HepG2 (cell line): Measurements from ENCODE around the gene FNDC3B. TPM values are rescaled to one million over a fixed set of nuclear protein-coding genes. Genes with fewer than 3 reads are reported as not detected.

Experiments
- ATAC-seq: fragments of 200-7000 bp; cut with Tn5 transposase; 3 replicates; pipeline ENCODE4 v1.9.1; 2020; ENCODE audit warnings: mild to moderate bottlenecking, moderate library complexity
- BruUV-seq: library from RNA; stranded (reverse); fragments of 400-500 nt; replicated peaks from 2 replicates; lab custom pipeline; 2021; lab: Mats Ljungman, UMichigan
- CTCF ChIA-PET: fragments of 300-600 bp; formaldehyde crosslinking; extraction: SDS; loops from one replicate; lab custom pipeline; 2021; ENCODE audit warnings: low total read pairs, inconsistent platforms, low intra/inter-chr PET ratio; lab: Yijun Ruan, JAX
- POLR2A ChIA-PET: fragments of 350-600 bp; sonication (Branson Sonifier 250); formaldehyde crosslinking; loops from one replicate; lab custom pipeline; 2020; ENCODE audit warnings: antibody characterized with exemption, inconsistent platforms; lab: Yijun Ruan, JAX
- DNase-seq: peaks from one replicate; pipeline ENCODE4 v3.0.0-alpha.2; 2015; ENCODE audit warnings: low spot score
- FAIRE-seq: peaks from 3 replicates; lab custom pipeline; 2011; peaks lifted over from hg19 to GRCh38; lab: Jason Lieb, UNC
- H2AFZ ChIP-seq: one replicate; pipeline ENCODE4 v1.6.1; 2011; ENCODE audit warnings: low read length, inconsistent platforms
- H3K27ac ChIP-seq: fragments of 300-600 bp; 3 replicates; pipeline ENCODE4 v1.8.0; 2011; ENCODE audit warnings: mixed run types, mild to moderate bottlenecking, mixed read lengths, low read length, inconsistent platforms; ENCODE audit not compliant: insufficient read depth; ENCODE audit errors: extremely low read length
- H3K27me3 ChIP-seq, 2 experiments: fragments of 200-600 bp in 1 of 2; 2 replicates in 1 of 2; 3 replicates in 1 of 2; pipeline versions ENCODE4 v1.6.0 to v1.8.0; 2011; ENCODE audit warnings: low read length in 2 of 2, mild to moderate bottlenecking in 2 of 2, moderate library complexity in 2 of 2, inconsistent platforms in 1 of 2; ENCODE audit not compliant: insufficient read depth in 2 of 2, control insufficient read depth in 1 of 2
- H3K36me3 ChIP-seq, 2 experiments: fragments of 200-600 bp in 1 of 2; replicated peaks in 1 of 2; 2 replicates in 1 of 2; 3 replicates in 1 of 2; pipeline versions ENCODE4 v1.5.1 to v1.8.0; 2011; ENCODE audit warnings: low read length in 2 of 2, inconsistent platforms in 1 of 2; ENCODE audit not compliant: insufficient read depth in 2 of 2, control insufficient read depth in 1 of 2
- H3K4me1 ChIP-seq: 2 replicates; pipeline ENCODE4 v1.5.1; 2012; ENCODE audit warnings: low read length, inconsistent platforms; ENCODE audit not compliant: insufficient read depth
- H3K4me2 ChIP-seq: 2 replicates; pipeline ENCODE4 v1.6.0; 2011; ENCODE audit warnings: low read depth, low read length, inconsistent platforms
- H3K4me3 ChIP-seq, 3 experiments: fragments of 200-600 bp in 1 of 3; sonication (generic), shearing (Covaris generic) in 1 of 3; replicated peaks in 1 of 3; 2 replicates each; pipeline ENCODE4 v1.5.1; 2011 to 2016; ENCODE audit warnings: low read length in 3 of 3, inconsistent platforms in 2 of 3, low read depth in 2 of 3, mild to moderate bottlenecking in 2 of 3, control low read depth in 1 of 3, mixed read lengths in 1 of 3; ENCODE audit not compliant: insufficient read depth in 1 of 3
- H3K79me2 ChIP-seq: one replicate; pipeline ENCODE4 v1.6.1; 2011; ENCODE audit warnings: low read length, inconsistent platforms; ENCODE audit not compliant: insufficient read depth
- H3K9ac ChIP-seq: 2 replicates; pipeline ENCODE4 v1.6.0; 2011; ENCODE audit warnings: mild to moderate bottlenecking, low read depth, low read length, inconsistent platforms; ENCODE audit not compliant: insufficient read depth
- H3K9me3 ChIP-seq: 2 replicates; pipeline ENCODE4 v1.5.1; 2012; ENCODE audit warnings: mild to moderate bottlenecking, low read length
- H4K20me1 ChIP-seq: 2 replicates; pipeline ENCODE4 v1.6.0; 2011; ENCODE audit warnings: inconsistent platforms, mild to moderate bottlenecking, low read length, moderate library complexity; ENCODE audit not compliant: insufficient read depth
- HDAC6 ChIP-seq: fragments of 200-600 bp; sonication (generic); IDR thresholded peaks from 2 replicates; pipeline ENCODE4 v1.7.0; 2017; ENCODE audit warnings: mild to moderate bottlenecking, antibody characterized with exemption, low read length, low read depth
- MAFF ChIP-seq: IDR thresholded peaks from 2 replicates; pipeline ENCODE4 v1.6.1; 2011; ENCODE audit warnings: low read depth, low read length, improper control_type of control experiment
- MED1 ChIP-seq: sonication (generic); formaldehyde crosslinking; IDR thresholded peaks from 2 replicates; pipeline ENCODE4 v1.4.0; 2020; ENCODE audit warnings: missing genetic modification reagents
- PAX8 ChIP-seq: sonication (generic); formaldehyde crosslinking; IDR thresholded peaks from 2 replicates; pipeline ENCODE4 v1.8.0; 2022; ENCODE audit warnings: mild to moderate bottlenecking, missing genetic modification reagents, borderline replicate concordance
- RFX1 ChIP-seq: fragments of 450-650 bp; IDR thresholded peaks from 2 replicates; pipeline ENCODE4 v1.6.1; 2017
- SALL1 ChIP-seq: sonication (generic); formaldehyde crosslinking; IDR thresholded peaks from 2 replicates; pipeline ENCODE4 v1.8.0; 2022; ENCODE audit warnings: mild to moderate bottlenecking, missing genetic modification reagents
- ZNF296 ChIP-seq: sonication (generic); formaldehyde crosslinking; conservative IDR thresholded peaks from 2 replicates; pipeline ENCODE4 v1.5.0; 2020; ENCODE audit warnings: mild to moderate bottlenecking, missing genetic modification reagents
- ZNF772 ChIP-seq: sonication (generic); formaldehyde crosslinking; IDR thresholded peaks from 2 replicates; pipeline ENCODE4 v1.5.0; 2020; ENCODE audit warnings: mild to moderate bottlenecking, missing genetic modification reagents
- whole genome bisulfite sequencing: methylation state at CpG from one replicate; pipeline ENCODE4 v1.1.6; 2017; ENCODE audit warnings: low lambda C conversion rate; 5-methylcytosine and 5-hydroxymethylcytosine counted together
- in situ Hi-C: cut with HindIII; loops from 2 replicates; pipeline ENCODE4 v1.10.0; 2017; ENCODE audit warnings: low pct_unique_long_range_greater_than_20kb; ENCODE audit not compliant: extremely low pct_ligation_motif_present
- intact Hi-C: fragments of 100-400 bp; cut with micrococcal nuclease; formaldehyde crosslinking; loops from one replicate; pipeline ENCODE4 v1.10.0; 2022; ENCODE audit not compliant: unreplicated experiment
- polyA plus RNA-seq, 8 experiments: library from polyadenylated mRNA; depleted of rRNA in 3 of 8; stranded (reverse) in 7 of 8; unstranded in 1 of 8; fragments of >200 nt; fragmentation: Illumina TruSeq in 4 of 8; extraction: Trizol in 4 of 8; gene quantifications; 2 replicates each; pipeline versions ENCODE4 v1.2.1 to v1.2.3, GENCODE V29; 2011 to 2016; ENCODE audit warnings: low read depth in 4 of 8, missing spikeins in 1 of 8, mixed read lengths in 1 of 8; ENCODE audit not compliant: insufficient read depth in 1 of 8
- total RNA-seq, 5 experiments: library from RNA; depleted of rRNA; stranded (reverse); fragments of >200 nt; fragmentation: Illumina TruSeq; extraction: Trizol; gene quantifications; 2 replicates each; pipeline ENCODE4 v1.2.3, GENCODE V29; 2016; ENCODE audit warnings: low read depth in 1 of 5
- TF ChIP-seq, protein P1 (sequence below): sonication (generic); formaldehyde crosslinking; IDR thresholded peaks from 2 replicates; pipeline ENCODE4 v1.4.0; 2020; ENCODE audit warnings: missing genetic modification reagents, borderline replicate concordance
- TF ChIP-seq, protein P2 (sequence below): sonication (generic); formaldehyde crosslinking; IDR thresholded peaks from 2 replicates; pipeline ENCODE4 v1.5.1; 2020; ENCODE audit warnings: missing genetic modification reagents, mild to moderate bottlenecking, borderline replicate concordance
- TF ChIP-seq, protein P3 (sequence below): sonication (generic); formaldehyde crosslinking; IDR thresholded peaks from 2 replicates; pipeline ENCODE4 v1.4.0; 2020; ENCODE audit warnings: missing genetic modification reagents, borderline replicate concordance

The FNDC3B gene
- total and polyA plus RNA-seq, 2 of the 13 experiments (the other 11 are each of a cell fraction or from before 2014, with no cell fraction given), result 74.8 to 103 TPM

DNA sequence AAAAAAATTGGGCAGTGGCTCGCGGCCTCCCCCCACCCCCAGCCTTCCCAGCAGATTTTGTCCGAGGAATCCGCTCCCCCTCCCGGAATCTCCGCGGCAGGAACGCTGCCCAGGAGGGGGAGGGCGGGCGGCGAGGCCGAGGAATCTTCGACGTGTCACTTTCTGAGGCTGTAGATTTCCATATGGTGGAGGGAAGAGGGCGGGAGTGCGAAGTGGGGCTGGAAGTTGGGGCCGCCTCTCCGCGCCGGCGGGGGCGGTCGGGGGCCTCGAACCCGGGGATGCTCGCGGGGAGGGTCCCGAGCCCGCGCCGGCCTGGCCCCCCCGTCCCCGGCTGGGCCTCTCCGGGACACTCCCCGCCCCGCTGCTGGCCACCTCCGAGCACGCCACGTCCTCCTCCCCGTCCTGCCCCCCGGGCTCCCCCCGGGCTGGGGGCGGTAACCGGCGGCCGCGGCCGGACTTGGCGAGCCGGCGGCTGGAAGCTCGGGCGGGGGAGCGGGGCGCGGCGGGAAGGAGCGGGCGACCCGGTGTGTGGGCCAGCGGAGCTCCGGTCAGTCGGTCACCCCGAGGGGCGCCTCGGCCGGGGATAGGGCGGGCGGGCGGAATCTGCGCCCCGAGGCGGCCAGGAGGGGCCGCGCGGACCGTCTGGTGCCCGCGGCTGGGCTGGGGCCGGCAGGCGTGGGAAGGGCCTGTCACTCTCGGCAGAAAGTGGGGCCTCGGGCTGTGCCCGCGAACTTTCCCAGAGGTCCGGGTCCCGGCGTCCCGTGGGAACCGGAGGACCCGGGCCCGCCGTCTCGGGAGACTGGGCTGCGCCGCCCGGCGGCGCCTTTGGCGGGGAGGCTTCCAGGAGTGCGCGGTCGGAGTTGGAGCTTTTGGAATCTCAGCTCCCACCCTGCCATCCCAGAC, 951 bp downstream of the FNDC3B start (continued):
- TF ChIP-seq, protein P1, sequence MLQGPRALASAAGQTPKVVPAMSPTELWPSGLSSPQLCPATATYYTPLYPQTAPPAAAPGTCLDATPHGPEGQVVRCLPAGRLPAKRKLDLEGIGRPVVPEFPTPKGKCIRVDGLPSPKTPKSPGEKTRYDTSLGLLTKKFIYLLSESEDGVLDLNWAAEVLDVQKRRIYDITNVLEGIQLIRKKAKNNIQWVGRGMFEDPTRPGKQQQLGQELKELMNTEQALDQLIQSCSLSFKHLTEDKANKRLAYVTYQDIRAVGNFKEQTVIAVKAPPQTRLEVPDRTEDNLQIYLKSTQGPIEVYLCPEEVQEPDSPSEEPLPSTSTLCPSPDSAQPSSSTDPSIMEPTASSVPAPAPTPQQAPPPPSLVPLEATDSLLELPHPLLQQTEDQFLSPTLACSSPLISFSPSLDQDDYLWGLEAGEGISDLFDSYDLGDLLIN (CRISPR knock-in tag), result 0 out of 2 replicates have a peak, but pooled peaks have one; percentile 19

DNA sequence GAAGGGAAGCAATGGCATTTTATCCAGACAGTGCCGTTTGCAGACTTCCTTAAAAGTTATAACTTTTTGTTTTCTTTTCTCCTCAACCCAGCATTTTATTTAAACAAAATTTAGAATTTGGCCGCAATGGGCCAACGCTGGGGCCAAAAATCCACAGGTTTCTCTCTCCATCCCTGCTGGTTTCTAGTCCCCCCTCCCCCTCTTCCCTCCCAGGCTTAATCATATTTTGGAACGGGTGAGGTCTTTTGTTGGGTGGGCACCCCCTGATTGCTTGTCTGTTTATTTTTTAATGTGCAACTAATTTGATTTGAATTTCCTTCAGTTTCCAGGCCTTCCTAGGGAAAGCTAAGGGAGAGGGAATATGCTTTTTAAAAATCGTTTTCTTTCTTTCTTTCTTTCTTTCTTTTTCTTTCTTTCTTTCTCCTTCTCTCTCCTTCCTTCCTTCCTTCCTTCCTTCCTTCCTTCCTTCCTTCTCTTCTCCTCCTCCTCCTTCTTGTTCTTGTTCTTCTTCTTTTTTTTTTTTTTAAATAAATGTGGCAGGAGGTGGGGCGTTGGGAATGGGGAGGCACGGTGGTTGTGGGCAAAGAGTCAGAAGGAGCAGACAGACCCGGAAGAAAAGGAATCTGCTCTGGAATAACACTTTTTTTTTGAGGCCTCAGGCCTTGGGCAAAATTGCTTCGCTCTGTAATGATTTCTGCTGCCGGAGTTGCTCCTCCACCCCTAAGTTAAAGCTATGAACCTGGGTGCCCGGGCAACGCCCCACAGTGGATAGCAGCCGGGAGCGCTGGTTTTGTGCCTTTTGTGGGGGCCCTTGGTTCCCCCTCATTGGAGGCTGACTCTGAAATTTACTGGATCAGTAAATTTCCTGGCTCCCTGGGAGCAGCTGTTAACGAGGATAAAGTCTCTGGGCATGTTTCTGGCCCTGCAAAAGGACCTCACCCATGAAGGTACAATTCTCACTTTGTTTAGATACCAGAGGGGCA, 1.9 kb downstream of the FNDC3B start:
- H3K4me2 ChIP-seq, result peak overlapping the region; percentile 97
- H3K27ac ChIP-seq, result peak overlapping the region; percentile 99
- H4K20me1 ChIP-seq, result peaks cover 31% of the 10 kb centered on the region
- DNase-seq, result no peak
- H3K79me2 ChIP-seq, result peaks cover 87% of the 10 kb centered on the region
- FAIRE-seq, result no peak
- CTCF ChIA-PET, result no interaction called here
- no peaks in the 10 kb centered on the region for H3K9me3 ChIP-seq
- intact Hi-C loops, result loop anchor here (1.0 to 5.0 kb wide), 3 partner anchors 20 to 234 kb away; no protein-coding TSS in a partner anchor
- POLR2A ChIA-PET, result interaction anchor here (0.7 to 4.7 kb wide), 22 partner anchors 11 to 235 kb away, joined by 3 to 66 read pairs (median 4); partner anchors contain the start of genes PLD1 and TMEM212
- no peak overlapping the region for H2AFZ ChIP-seq
- H3K27me3 ChIP-seq, result no peaks in the 10 kb centered on the region; a peak in 1 of 5 replicates
- H3K4me1 ChIP-seq, result peaks cover 55% of the 10 kb centered on the region
- peak overlapping the region; percentile 100 for H3K9ac ChIP-seq
- peaks cover 2 to 18% of the 10 kb centered on the region in 2 experiments; a peak in 2 of 5 replicates for H3K36me3 ChIP-seq
- ATAC-seq, result no peak
- TSS peak; percentile 48 for BruUV-seq
- WGBS, result under 1% methylated on average over 13 of the region's 15 CpGs
- in situ Hi-C loops, result no loop called here
- peak overlapping the region; percentile 93 to 99 (median 95) for H3K4me3 ChIP-seq
- TF ChIP-seq, protein P2, sequence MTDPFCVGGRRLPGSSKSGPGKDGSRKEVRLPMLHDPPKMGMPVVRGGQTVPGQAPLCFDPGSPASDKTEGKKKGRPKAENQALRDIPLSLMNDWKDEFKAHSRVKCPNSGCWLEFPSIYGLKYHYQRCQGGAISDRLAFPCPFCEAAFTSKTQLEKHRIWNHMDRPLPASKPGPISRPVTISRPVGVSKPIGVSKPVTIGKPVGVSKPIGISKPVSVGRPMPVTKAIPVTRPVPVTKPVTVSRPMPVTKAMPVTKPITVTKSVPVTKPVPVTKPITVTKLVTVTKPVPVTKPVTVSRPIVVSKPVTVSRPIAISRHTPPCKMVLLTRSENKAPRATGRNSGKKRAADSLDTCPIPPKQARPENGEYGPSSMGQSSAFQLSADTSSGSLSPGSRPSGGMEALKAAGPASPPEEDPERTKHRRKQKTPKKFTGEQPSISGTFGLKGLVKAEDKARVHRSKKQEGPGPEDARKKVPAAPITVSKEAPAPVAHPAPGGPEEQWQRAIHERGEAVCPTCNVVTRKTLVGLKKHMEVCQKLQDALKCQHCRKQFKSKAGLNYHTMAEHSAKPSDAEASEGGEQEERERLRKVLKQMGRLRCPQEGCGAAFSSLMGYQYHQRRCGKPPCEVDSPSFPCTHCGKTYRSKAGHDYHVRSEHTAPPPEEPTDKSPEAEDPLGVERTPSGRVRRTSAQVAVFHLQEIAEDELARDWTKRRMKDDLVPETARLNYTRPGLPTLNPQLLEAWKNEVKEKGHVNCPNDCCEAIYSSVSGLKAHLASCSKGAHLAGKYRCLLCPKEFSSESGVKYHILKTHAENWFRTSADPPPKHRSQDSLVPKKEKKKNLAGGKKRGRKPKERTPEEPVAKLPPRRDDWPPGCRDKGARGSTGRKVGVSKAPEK (CRISPR knock-in tag), result no peak
- TF ChIP-seq SALL1 (CRISPR knock-in tag) (peak; percentile 42; the same call in 1 of the 2 replicates), RFX1 (no peak), ZNF772 (no peak), MAFF (no peak), PAX8 (no peak), MED1 (CRISPR knock-in tag) (peak; percentile 10; the same call in 1 of the 2 replicates), ZNF296 (CRISPR knock-in tag) (no peak), HDAC6 (0 out of 2 replicates have a peak, but pooled peaks have one; percentile 52)
- TF ChIP-seq, protein P3, sequence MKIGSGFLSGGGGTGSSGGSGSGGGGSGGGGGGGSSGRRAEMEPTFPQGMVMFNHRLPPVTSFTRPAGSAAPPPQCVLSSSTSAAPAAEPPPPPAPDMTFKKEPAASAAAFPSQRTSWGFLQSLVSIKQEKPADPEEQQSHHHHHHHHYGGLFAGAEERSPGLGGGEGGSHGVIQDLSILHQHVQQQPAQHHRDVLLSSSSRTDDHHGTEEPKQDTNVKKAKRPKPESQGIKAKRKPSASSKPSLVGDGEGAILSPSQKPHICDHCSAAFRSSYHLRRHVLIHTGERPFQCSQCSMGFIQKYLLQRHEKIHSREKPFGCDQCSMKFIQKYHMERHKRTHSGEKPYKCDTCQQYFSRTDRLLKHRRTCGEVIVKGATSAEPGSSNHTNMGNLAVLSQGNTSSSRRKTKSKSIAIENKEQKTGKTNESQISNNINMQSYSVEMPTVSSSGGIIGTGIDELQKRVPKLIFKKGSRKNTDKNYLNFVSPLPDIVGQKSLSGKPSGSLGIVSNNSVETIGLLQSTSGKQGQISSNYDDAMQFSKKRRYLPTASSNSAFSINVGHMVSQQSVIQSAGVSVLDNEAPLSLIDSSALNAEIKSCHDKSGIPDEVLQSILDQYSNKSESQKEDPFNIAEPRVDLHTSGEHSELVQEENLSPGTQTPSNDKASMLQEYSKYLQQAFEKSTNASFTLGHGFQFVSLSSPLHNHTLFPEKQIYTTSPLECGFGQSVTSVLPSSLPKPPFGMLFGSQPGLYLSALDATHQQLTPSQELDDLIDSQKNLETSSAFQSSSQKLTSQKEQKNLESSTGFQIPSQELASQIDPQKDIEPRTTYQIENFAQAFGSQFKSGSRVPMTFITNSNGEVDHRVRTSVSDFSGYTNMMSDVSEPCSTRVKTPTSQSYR (CRISPR knock-in tag), result peak; percentile 38; the same call in 1 of the 2 replicates
